CD4-positive, alpha-beta T cell (primary cell): ENCODE results near the gene KRT6B. TPM values are rescaled to one million over a fixed set of nuclear protein-coding genes. Genes with fewer than 3 reads are reported as not detected.

Source experiments
- ATAC-seq: fragments of 200-7000 bp; cut with Tn5 transposase; one replicate; pipeline ENCODE4 v1.10.0; 2022; ENCODE audit warnings: mild to moderate bottlenecking; ENCODE audit not compliant: poor library complexity
- CTCF ChIA-PET: fragments of 350-600 bp; sonication (Branson Sonifier 250); formaldehyde crosslinking; loops from one replicate; lab custom pipeline; 2021; ENCODE audit warnings: antibody characterized with exemption, inconsistent platforms; lab: Charles Lee
- POLR2A ChIA-PET: fragments of 350-600 bp; sonication (Branson Sonifier 250); formaldehyde crosslinking; loops from one replicate; lab custom pipeline; 2021; ENCODE audit warnings: antibody characterized with exemption, inconsistent platforms; lab: Charles Lee
- DNase-seq, 14 experiments: peaks; one replicate each; pipeline ENCODE4 v3.0.0-alpha.2; 2013 to 2020; ENCODE audit warnings: mixed read lengths in 2 of 14
- H3K27ac ChIP-seq, 2 donors: one replicate each; pipeline versions ENCODE4 v1.5.1 to v1.7.0; 2013; ENCODE audit warnings: low read length in 2 of 2, low read depth in 1 of 2, mild to moderate bottlenecking in 1 of 2
- H3K27me3 ChIP-seq, 2 experiments: 1 replicate in 1 of 2; 2 replicates in 1 of 2; pipeline versions ENCODE4 v1.6.1 to v1.7.0; 2013; ENCODE audit warnings: low read length in 2 of 2, control low read depth in 1 of 2, mild to moderate bottlenecking in 1 of 2, moderate library complexity in 1 of 2; ENCODE audit not compliant: insufficient read depth in 2 of 2, control insufficient read depth in 1 of 2
- H3K36me3 ChIP-seq: one replicate; pipeline ENCODE4 v1.6.1; 2013; ENCODE audit warnings: low read length, control low read depth; ENCODE audit not compliant: insufficient read depth
- H3K4me1 ChIP-seq: one replicate; pipeline ENCODE4 v1.6.1; 2013; ENCODE audit warnings: low read length, control low read depth; ENCODE audit not compliant: insufficient read depth
- H3K4me3 ChIP-seq: one replicate; pipeline ENCODE4 v1.5.1; 2013; ENCODE audit warnings: mild to moderate bottlenecking, low read length, moderate library complexity
- H3K9me3 ChIP-seq, 2 experiments: 1 replicate in 1 of 2; 2 replicates in 1 of 2; pipeline versions ENCODE4 v1.6.1 to v1.7.0; 2013; ENCODE audit warnings: low read length in 2 of 2, mild to moderate bottlenecking in 2 of 2, control low read depth in 1 of 2, moderate library complexity in 1 of 2; ENCODE audit not compliant: control insufficient read depth in 1 of 2, insufficient read depth in 1 of 2
- H3K27ac Mint-ChIP-seq: one replicate; pipeline ENCODE4 v1.8.0; 2020; ENCODE audit warnings: mixed read lengths
- H3K27me3 Mint-ChIP-seq: one replicate; pipeline ENCODE4 v1.8.0; 2021; ENCODE audit warnings: mixed read lengths
- H3K36me3 Mint-ChIP-seq: one replicate; pipeline ENCODE4 v1.8.0; 2021; ENCODE audit warnings: low read depth, mixed read lengths
- H3K4me1 Mint-ChIP-seq: one replicate; pipeline ENCODE4 v1.8.0; 2021; ENCODE audit warnings: low read depth, mixed read lengths
- H3K4me3 Mint-ChIP-seq: one replicate; pipeline ENCODE4 v1.8.0; 2020; ENCODE audit warnings: mild to moderate bottlenecking, mixed read lengths
- H3K9me3 Mint-ChIP-seq: one replicate; pipeline ENCODE4 v1.8.0; 2020; ENCODE audit warnings: mixed read lengths
- CTCF ChIP-seq: fragments of 200-600 bp; IDR thresholded peaks from one replicate; pipeline ENCODE4 v1.8.0; 2022; ENCODE audit warnings: antibody characterized with exemption, mild to moderate bottlenecking
- intact Hi-C, 2 experiments: fragments of 100-400 bp; cut with DNase I in 1 of 2; cut with micrococcal nuclease in 1 of 2; formaldehyde crosslinking; loops; one replicate each; pipeline versions ENCODE4 v1.15.1 to v1.9.0; 2023 to 2025; cut with DNase I, micrococcal nuclease
- total RNA-seq, 174 experiments: library from RNA in 2 of 174; stranded (reverse) in 2 of 174; gene quantifications; one replicate each; pipeline ENCODE4 v1.2.3 and lab custom pipeline; 2021 to 2026

Gene KRT6B
- total RNA-seq, 2 experiments from 2014 or later, result not detected

DNA sequence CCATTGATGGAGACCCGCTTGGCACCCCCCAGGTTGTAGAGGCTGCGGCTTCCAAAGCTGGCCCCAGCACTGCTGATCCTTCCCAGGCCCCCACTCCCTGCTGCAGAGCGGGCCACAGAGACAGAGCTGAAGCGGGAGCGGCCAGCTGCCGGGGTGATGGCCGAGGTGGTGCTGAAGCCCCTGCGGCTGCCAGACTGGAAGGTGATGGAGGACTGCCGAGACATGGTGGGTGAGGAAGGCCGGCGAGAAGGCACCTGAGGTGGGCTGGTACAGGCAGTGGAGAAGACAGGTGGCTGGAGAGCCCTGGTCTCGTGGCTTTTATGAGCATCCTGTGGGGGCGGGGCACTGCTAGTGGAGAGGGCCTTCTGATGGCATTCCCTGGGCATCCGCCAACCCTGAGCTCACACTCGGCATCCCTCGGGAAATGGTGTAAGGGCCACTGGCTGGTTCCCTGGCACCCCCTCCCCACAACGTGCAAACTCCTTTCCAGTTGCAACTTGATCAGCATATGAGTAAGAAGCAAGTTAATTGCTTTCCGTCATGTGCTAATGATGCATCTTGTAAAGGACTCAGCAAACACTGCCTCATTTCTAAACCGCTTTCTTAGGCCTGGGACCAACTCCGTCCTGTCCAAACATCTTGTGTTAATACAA, 17.7 kb downstream of the KRT6B start, which contains the start of gene KRT75:
TSS of gene KRT75 (minus strand) at position 291 of the 653 bp plus-strand sequence. CDS start at position 224, 67 bp downstream.
- TF ChIP-seq CTCF, result no peak
- ATAC-seq (no peak), DNase-seq (no peak)
- Mint-ChIP-seq H3K27ac (no peak within 1 kb of the TSS), H3K4me3 (no peak within 1 kb of the TSS), H3K36me3 (no peaks in the 10 kb centered on the region), H3K4me1 (no peaks in the 10 kb centered on the region), H3K27me3 (peaks cover 41% of the 10 kb centered on the region), H3K9me3 (no peaks in the 10 kb centered on the region)
- Histone ChIP-seq H3K36me3 (no peaks in the 10 kb centered on the region), H3K4me1 (no peaks in the 10 kb centered on the region), H3K27ac (no peak within 1 kb of the TSS), H3K4me3 (no peak within 1 kb of the TSS), H3K27me3 (peaks cover 6 to 10% of the 10 kb centered on the region in 2 experiments), H3K9me3 (no peaks in the 10 kb centered on the region)
- intact Hi-C loops, result no loop called here
- ChIA-PET POLR2A (no interaction called here), CTCF (no interaction called here)

DNA sequence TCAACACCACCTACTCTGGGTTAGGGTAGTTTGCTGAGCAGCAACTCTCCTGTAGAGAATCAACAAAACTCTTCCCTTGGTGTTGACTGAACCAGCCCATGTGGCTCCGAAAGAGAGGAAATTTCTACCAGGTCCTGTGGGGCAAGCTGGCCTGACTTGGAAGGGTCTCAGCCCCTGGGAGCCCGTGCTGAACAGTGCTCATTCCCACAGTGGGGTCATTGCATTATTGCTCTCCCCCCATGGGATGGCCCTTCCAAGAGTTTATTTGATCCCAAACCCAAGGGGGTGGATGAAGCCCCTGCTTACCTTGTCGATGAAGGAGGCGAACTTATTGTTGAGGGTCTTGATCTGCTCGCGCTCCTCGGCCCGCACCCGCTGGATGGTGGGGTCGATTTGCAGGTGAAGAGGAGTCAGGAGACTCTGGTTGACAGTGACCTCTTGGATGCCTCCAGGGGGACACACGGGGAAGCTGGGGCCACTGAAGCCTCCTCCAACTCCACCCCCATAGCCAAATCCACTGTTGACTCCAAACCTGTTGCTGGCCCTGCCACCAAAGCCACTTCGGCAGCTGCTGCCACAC, 18.4 kb downstream of the KRT6B start:
- Mint-ChIP-seq H3K4me1 (no peaks in the 10 kb centered on the region), H3K27me3 (peaks cover 47% of the 10 kb centered on the region)
- CTCF ChIA-PET, result no interaction called here

GRCh38 chr12:52432559-52433207, 19.3 kb downstream of the KRT6B start:
- ATAC-seq (no peak), DNase-seq (no peak)
- H3K27ac ChIP-seq, result no peak overlapping the region
- no peaks in the 10 kb centered on the region for H3K9me3 Mint-ChIP-seq
- H3K4me1 Mint-ChIP-seq, result no peaks in the 10 kb centered on the region
- TF ChIP-seq CTCF, result no peak
- no peaks in the 10 kb centered on the region for H3K9me3 ChIP-seq
- peaks cover 6 to 10% of the 10 kb centered on the region in 2 experiments for H3K27me3 ChIP-seq
- H3K36me3 Mint-ChIP-seq, result no peaks in the 10 kb centered on the region
- no peak overlapping the region for H3K4me3 ChIP-seq
- no peak overlapping the region for H3K27ac Mint-ChIP-seq
- no peak overlapping the region for H3K4me3 Mint-ChIP-seq
- POLR2A ChIA-PET, result no interaction called here
- no peaks in the 10 kb centered on the region for H3K4me1 ChIP-seq
- CTCF ChIA-PET, result no interaction called here
- intact Hi-C loops, result no loop called here
- H3K36me3 ChIP-seq, result no peaks in the 10 kb centered on the region
- H3K27me3 Mint-ChIP-seq, result peaks cover 47% of the 10 kb centered on the region

More for the DNA sequence above, 18.4 kb downstream of the KRT6B start:
- Histone ChIP-seq H3K27ac (no peak overlapping the region), H3K4me1 (no peaks in the 10 kb centered on the region), H3K4me3 (no peak overlapping the region), H3K36me3 (no peaks in the 10 kb centered on the region), H3K9me3 (no peaks in the 10 kb centered on the region), H3K27me3 (peaks cover 6 to 10% of the 10 kb centered on the region in 2 experiments)
- H3K27ac Mint-ChIP-seq, result no peak overlapping the region
- ATAC-seq (no peak), DNase-seq (no peak)
- intact Hi-C loops, result no loop called here
- H3K4me3 Mint-ChIP-seq, result no peak overlapping the region
- no peaks in the 10 kb centered on the region for H3K36me3 Mint-ChIP-seq
- H3K9me3 Mint-ChIP-seq, result no peaks in the 10 kb centered on the region
- TF ChIP-seq CTCF, result no peak
- POLR2A ChIA-PET, result no interaction called here
